8988T (cell line): ENCODE results near the gene ATP1A2.

Source experiments
- DNase-seq: peaks from one replicate; pipeline ENCODE4 v3.0.0; 2011

Gene ATP1A2

DNA sequence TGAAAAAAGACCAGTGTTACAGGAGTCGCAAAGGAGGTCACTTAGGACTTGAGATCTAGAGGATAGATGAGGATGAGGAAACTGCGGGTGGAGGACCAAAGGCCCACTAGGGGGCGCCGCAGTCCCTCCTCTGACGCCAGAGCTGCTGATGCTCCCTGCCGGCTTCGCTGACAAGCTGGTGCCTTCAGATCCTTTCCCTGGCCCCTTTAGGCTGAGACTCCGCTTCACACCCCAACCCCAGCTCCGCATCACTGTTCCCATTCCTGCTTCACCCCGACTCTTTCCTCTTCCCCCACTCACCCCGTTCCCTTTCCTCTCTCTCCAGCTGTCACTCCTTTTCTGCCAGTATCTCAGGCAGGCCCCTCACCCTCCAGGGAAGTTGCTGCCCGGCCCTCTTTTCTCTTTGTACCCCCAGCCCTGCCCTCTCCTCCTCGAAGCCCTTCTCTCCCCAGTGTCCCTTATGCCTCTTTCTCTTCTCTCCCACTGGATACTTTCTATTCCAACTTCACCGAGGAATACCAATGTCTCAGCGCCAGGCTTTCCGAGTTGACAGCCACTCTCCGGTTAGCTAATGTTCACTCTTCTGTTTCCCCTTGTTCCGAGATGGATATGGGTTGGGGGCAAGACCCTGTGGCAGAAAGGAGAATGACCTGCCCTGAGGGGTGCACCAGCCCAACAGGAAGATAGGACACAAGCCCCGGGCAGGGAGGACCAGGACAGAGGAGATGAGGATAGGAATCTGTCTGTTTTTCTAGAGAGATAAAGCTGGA lies 29.7 kb upstream of the ATP1A2 start:
- DNase-seq = peak; percentile 98

DNA sequence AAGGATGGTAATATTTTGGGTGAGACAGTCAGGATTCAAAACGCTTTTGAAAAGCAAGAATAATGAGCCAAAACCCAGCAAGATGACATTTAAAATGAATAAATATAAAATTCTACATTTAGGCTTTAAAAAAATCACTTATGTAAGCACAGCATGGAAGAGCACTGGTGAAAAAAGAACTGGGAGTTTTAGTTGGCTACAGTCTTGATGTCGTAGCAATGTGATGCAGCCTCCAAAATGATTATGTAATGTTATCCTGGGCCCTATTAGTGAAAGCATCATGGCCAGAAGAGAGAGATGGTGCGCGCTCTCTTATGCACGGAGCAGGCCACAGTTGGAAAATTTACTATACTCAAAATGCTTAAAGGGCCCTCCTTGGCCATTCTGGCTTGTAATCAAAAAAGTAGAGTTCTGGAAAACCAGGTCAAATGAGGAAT lies 29.1 kb upstream of the ATP1A2 start:
- DNase-seq = no peak

DNA sequence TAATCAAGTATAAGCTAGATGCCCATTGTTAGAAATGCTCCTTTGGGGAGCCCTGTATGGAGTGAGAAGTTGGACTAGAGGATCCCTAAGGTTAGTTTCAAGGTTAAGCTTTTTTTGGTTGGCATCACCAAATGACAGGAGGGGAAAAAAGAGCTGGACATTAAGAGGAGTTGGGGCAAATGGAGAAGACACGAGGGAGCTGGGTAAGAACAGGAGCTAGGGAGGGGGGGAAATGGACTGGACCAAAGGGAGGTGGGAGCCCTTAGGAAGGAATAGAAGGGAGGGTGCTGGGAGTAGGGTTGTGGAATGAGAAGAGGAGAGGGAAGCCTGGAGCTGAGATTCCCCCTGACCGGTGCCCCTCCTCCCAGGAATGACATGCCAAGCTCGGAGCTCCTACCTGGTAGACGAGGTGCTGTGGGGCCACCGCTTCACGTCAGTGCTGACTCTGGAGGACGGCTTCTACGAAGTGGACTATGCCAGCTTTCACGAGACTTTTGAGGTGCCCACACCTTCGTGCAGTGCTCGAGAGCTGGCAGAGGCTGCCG lies 28.4 kb upstream of the ATP1A2 start:
- DNase-seq = no peak

DNA sequence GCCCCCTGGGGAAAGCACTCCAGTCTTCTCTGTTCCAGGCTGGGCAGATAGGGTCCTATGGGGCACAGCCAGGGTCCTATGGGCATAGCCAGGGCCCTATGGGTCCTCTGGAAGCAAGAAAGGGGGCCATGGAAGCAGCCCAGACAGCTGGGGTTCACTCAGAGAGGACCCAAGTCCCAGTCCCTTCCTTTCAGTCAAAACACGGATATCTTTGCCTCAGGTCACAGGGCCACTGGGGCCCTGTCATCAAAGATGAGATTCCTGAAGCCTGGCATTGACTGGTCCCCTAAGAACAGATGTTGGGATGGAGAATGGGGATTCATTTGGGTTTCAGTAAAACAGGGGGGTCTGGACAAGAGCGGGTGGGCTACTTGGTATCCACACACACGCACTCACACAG lies 25.7 kb upstream of the ATP1A2 start:
- DNase-seq = no peak

DNA sequence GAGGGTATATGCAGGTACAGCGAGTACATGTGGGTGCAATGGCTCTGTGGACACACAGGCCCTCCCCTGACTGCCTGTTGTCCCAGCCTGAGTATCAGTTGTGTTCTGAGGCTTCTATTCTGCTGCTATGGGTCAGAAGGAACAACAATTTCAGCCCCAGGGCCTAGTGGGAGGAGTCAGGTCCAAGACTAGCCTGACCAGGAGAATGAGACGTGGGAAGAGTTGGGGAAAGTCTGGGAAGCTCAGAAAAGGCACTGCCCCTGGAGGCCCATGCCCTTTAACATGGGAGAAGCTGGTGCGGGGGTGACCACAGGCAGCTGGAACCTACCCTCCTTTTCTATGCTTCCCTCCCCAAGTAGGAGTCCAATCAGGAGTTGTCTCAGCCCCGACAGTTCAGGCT lies 24.8 kb upstream of the ATP1A2 start:
- DNase-seq = no peak

DNA sequence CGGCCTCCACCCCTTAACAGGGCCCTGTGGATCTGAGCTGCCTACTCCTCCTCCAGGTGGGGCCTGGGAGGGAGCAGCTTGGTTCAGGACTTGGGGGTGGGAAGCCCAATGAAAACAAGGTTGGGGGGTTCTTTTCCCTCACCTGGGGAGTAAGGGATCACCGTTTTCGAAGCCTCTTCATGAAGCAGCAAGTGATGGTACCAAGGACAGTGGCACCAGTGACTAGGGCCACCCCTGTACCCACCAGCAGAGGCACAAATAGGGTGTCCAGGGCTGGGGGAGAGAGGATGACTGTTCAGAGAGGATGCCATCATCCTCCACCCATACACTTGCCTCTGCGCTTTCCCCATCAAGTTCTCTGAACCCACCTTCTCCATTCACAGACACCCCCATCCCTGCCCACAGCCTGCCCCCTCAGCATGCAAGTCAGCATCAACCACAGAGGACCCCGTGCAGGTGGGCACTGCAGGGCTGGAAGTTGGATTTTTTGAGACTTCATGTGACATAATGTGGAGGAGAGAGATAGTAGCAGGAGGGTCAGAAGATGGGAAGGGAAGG lies 23.8 kb upstream of the ATP1A2 start:
- DNase-seq = no peak

DNA sequence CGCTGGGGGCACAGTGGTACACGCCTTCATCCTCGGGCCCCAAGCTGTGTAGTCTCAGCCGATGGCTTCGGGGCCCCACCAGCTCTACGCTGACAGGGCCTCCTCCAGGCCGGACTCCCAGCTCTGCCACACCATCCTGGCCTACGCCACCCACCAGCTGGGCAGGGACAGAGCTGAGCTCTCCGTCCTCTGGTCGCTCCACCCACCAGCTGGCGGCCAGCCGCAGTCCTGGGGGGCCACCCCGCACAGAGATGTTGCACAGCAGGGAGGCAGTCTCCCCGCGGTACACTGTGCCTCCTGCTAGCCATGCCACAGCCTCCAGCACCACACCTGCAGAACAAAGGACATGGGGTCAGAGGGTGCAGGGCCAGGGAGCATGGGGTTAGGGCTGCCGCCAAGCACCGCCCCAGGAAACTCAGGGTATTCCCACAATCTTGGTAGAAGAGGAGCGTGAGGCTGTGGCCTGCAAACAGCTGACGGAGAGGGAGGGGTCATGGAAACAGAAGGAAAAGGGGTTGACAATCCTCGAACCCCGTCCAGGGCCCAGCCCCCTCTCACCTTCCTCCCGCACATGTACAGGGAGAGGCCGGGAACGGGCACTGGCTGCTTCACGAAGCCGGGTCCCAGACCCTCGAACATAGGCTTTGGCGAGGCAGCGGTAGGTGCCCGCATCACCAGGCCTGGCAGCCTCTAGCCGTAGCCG lies 23.0 kb upstream of the ATP1A2 start:
- no peak for DNase-seq

DNA sequence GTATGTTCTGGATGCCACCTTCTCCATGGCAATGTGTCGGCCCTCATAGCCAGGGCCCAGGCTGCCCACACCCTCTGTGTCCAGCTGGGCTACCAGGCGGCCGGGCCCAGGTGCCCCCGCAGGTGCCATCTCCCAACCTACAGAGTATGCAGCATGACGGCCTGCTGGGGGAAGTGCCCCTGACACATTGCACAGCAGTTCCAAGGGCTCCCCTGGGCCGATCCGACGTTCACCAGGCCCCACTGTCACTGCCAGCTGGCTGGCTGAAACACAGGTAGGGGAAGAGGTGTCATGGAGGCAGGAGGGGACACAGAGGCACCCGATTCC lies 22.5 kb upstream of the ATP1A2 start:
- no peak for DNase-seq

DNA sequence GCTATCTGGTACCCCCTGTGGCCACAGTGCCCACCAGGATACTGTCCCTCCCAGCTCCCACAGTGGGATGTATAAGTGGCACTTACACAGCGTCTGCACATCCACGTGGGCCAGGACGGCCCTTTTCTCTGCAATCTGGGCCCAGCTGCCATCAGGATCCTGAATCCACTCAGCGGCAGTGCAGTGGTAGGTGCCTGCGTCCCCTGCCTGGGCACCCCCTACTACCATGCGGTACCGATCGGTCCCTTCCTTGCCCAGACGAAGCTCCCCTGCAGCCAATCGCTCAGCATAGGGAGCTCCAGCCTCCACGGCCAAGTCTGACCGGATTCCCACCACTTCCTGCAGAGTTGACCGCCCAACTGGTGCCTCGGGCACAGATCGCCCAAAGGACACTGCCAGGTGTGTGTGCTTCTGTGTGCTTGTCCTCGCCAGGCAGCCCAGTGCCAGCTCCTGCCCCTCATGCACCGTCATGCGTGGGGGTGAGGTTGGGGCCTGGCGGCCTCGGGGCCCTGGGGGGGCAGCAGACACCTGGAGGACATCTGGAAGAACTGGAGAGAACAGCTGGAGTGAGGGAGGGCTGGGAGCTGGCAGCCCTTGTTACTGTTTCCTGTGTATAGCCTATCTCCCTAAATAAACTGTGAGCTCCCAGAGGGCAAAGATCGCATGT lies 21.8 kb upstream of the ATP1A2 start:
- no peak for DNase-seq

DNA sequence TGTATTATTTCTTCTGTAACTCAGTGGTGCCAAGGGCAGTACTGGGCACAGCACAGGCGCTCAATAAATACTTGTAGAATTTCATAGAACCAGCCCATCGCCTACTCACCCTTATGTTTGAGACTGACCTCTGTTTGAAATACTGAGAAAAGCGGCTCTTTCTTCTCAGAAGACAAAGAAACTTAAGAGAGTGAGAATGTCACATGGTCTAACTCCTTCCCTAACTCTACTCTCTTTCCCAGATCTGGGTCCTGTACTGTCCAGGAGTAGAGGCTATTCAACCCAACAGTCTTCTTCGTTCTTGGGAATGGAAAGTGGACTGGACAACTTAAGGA lies 21.3 kb upstream of the ATP1A2 start:
- DNase-seq = no peak

DNA sequence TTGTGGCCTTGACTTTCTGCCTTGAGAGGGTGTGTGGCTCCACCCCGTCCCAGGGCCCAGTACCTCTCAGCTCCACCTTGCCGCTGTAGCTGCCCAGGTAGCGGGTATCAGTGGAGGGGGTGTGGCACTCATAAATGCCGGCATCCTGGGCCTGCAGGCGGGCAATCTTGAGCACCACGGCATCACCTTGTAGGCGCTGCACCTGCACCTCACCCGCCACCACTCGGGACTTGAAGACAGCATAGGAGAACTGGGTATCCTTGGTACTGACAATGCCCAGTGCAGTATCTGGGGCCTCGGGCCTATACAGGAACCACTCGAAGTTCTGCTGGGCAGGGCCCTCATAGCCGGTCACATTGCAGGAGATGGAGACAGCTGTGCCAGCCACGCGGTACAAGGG lies 20.8 kb upstream of the ATP1A2 start:
- DNase-seq = no peak

DNA sequence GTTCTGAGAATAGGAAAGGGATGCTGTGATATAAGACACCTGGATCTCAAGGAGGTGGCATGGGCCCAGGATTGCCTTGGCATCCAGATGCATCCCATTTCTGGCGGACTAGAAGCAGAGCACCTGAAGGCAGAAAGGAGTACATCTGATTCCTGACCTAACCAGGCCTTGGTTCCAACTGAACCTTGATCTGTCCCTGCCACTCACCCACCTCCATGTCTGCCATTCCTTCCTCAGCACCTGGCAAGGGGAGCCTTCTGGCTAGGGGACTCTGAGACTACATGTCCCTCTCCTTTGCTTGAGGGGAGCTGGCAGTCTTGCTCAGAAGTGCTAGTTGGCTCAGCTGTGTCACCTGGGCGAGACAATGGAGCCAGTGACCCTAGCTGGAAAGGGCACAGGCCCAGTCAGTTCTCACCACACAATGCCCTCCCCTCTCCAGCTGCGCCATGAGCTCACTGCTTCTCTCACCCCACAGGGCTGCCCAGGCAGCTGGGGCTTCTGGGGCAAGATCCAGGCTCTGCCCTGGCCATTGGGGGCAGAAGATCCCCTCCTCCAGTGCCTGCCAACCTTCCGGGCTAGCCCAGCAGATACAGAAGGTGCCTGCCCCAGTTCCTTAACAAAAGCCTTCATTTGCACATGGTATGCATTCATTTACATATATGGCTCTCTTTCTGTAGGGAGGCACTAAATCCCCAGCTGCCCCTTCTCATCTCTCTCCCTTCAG lies 20.0 kb upstream of the ATP1A2 start:
- DNase-seq = no peak

DNA sequence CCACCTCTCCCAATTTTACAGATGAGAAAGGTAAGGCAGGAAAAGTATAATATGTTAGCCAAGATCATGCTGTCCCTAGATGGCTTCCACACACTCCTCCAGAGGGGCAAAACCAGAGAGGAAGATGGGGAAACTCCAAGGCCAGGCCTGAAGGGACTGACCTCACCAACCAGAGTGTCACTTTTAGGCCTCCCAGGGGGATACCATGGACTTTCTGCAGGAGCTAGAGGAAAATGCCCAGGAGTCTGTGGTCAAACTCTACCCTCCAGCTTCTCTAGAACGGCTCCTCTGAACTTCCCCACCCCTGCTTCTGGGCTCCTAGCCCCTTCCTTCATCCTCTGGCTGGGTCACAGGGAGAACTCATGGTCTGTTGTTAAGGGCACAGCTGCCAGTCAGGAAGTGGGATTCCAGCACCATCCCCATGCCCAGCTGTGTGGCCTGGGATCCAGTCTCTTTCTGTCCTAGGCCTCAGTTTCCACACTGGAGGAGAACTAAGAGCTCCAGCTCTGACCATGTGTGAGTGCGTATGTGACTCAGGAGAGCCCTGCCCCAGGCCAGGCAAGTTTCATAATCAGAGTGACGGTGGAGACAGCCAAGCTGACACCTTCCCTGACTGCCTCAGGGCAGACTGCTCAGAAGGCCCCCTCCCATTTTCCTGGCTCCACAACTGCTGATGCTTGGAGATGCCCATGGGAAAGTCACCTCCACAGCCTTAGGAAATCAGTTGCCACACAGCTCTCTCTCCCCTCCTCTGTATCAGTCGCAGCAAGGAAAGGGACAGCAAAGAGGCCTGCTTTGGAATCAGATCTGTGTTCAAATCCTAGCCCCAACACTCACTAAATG lies 19.1 kb upstream of the ATP1A2 start:
- no peak for DNase-seq

DNA sequence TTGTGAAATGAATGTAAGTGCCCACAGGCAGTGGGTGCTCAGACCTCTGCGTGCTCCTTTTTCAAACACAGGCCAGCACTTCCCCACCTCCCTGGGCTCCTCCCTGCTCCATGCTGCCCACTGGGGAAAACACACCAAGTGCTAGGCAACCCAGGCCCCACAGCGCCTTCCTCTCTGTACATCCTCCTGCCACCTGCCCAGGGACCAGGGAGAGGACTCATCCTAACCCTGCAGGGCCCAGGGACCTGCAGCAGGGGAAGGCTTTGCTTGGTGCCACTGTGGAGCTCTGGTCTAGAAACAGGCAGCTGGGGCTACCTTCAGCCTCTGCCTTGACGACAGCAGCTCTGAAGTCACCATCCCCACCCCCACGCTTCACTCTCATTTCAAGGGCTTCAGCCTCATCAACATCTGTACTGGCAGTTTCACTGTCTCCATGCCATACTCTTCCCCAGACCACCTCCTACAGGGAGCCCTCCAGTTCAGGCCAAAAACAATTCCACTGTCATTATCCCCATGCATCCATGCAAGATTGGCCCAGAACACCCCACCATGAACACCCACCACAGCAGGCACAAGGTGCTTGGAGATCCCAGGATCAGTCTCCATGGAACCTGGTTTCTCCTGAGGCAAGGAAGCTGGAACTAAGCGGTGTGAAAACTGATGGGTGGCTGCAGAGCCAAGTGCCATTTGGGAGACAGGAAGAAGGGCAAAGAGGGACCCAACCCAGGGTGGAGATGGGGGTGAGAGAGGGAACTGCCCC lies 18.2 kb upstream of the ATP1A2 start:
- no peak for DNase-seq

DNA sequence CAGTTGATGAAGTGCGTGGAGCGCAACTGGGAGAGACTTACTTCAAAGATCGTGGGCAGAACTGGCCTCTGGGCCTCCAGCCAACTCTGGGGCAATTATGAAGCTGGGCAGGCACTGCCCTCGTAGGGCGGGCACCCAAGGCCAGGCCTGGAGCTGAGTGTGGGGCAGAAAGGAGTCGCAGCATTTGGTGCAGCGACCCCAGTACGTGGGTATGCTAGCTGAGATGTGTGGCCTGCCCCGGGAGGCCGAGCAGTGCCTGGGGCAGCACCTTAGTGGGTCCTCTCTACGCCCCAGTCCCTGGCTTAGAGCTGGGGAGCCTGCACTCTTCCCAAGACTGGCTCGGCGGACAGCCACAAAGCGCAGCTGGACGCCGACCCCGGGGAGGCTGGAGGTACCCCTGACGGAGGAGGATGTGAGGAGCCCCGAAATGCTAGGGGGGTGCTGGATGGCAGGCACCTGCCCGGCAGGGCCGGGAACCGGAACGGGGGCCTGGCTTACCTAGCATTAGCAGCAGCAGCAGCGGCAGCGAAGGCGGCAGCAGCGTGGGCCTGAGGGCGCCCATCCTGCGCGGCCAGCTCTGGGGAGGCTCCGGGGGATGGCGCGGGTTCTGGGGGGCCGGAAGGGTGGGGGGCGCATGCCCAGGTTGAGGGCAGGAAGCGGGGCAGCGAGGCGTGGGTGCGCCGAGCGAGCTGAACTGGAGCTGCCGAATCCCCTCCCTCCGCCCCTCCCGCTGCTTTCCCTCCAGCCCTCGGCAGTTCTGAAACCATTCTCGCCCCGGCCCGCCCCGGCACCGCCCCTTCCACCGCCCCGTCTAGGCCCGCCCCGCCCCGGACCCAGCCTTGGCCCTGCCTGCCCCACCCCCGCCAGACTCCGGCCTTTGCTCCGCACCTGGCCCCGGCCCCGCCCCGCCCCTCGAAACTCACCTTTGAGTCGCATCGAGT lies 17.4 kb upstream of the ATP1A2 start, which contains the start of gene IGSF8:
TSS of gene IGSF8 (minus strand) at position 709 of the 941 bp plus-strand sequence. CDS start at position 562, 147 bp downstream.
- peak; percentile 91 for DNase-seq

DNA sequence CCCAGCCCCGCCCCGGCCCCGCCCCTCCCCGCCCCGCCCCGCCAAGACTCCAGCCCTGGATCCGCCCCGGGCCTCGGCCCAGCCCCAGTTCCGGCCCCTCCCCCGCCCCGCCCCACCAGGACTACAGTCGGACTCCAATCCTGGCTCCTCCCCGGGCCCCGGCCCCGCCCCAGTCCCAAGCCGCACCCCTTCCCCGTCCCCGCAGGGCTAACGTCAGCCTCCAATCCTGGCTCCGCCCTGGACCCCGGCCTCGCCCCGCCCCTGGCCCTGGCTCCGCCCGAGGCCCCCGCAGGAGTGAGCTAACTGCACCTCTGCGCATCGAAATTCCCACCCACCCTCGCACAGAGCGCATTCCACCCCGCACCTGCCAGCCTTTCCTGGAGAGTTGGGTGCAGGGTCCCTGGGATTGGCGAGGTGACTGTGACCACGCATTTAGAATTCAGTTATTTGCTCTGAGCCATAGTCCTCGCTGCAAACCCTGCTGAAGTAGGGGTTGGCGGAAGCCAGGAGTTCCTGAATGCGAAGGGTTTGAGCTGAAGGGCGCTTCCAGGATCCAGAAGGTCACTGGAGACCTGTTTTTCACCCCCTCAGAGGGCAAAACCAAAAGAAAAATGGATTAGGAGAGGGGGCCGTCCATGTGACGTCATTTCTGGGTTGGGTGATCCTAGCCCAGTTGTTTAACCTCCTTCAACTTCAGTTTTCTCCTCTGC lies 16.6 kb upstream of the ATP1A2 start:
- peak; percentile 93 for DNase-seq

DNA sequence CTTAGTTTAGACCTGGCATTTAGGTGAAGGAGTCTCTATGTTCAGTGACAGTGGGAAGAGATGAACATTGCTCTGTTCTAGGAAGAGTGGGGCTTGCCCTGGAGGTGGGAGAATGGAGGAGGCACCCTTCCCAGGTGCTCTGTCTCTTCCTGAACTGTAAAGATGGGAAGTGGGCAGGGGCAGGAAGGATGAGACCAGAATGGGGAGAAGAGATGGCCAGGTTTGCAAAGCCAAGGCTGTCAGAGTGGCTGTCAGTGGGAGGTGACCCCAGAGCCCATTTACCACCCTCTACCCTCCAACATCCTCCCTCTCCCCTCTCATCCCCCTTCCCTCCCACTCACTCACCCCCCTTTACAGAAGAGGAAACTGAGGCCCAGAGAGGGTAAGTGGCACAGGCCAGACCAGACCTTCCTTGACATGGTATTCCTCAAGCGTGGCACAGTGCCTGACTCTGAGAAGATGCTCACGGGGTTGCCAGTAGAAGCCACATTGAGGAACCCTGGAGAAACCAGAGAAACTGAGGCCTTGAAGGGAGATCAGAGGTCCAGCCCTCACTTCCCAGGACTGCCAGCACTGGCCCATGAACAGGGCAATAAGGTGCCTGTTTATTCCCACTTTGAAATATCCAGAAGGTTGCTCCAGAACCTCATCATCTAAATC lies 15.7 kb upstream of the ATP1A2 start:
- DNase-seq = no peak

DNA sequence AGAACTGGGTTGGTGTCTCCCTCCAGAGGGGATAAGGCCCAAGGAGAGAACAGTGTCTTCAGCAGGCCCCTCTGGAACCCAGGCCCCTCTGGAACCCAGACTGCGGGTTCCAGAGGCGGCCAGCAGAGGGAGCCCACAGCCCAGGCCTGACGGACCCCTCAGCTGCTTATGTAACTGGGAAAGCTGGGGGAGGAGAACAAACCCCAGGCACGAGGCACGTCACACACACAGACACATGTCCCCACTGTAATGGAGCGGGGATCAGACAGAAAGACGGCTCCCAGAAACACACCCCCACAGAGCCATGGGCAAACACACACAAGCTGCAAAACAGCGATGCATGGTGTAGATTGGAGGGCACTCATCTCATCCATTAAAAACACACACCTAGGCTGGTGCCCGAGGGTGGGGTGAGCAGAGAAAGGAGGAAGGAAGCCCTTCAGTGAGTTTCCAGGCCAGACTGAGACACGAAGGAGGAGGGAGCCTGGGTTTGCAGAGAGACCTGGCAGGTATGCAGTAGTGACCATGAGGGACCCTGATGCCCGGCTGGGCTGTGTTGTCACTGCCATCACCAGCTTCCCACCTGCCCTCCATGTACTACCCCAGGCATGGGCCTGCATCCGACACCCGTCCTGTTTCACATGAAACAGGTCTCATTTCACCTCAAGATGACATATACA lies 14.4 kb upstream of the ATP1A2 start:
- peak; percentile 88 for DNase-seq
